Brain pericyte (primary cell): ENCODE results near the gene PLEKHG4B.
A peak's percentile ranks its signal among the peaks of the same experiment; 100 is the strongest.
"Not testable (repeated sequence)": the region's sequence is repeated elsewhere in the genome, so short reads cannot be mapped to it uniquely, and the experiment has no call there.

Experiments used
- DNase-seq: peaks from one replicate; pipeline ENCODE4 v3.0.0-alpha.2; 2012; ENCODE audit warnings: low read depth, low spot score

Gene PLEKHG4B

DNA sequence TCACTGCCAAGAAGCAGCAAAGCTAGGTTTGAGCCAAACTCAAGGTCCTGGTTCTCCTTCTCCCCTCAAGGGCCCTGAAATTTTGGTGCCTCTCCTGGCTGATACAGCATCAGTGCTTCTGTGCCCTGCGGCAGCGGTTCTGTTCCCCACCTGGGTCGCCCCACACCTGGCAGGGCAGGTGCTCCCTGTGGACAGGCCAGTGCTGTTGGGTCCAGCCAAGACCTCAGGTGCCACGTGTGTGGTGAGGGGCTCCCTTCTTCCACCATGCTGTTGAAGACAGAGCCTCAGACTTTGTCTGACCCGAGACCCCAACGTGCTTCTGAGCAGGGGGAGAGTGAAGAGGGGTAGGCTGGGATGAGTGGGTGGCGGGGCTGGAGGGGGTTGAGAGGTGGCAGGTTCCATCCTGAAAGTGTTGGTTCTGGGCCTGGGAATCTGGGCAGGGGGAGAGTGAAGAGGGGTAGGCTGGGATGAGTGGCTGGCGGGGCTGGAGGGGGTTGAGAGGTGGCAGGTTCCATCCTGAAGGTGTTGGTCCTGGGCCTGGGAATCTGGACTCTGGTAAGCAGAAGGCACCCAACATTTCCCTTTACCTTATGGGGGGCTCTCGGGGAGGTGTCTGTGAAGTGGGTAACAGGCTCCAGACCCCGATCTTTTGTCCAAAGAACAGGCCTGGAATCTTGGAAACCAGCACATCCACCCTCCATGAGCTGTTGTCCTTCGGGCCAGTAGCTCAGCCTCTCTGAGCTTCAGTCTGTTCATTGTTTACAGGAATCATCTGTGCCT lies 2.3 kb downstream of the PLEKHG4B start:
- no peak for DNase-seq

DNA sequence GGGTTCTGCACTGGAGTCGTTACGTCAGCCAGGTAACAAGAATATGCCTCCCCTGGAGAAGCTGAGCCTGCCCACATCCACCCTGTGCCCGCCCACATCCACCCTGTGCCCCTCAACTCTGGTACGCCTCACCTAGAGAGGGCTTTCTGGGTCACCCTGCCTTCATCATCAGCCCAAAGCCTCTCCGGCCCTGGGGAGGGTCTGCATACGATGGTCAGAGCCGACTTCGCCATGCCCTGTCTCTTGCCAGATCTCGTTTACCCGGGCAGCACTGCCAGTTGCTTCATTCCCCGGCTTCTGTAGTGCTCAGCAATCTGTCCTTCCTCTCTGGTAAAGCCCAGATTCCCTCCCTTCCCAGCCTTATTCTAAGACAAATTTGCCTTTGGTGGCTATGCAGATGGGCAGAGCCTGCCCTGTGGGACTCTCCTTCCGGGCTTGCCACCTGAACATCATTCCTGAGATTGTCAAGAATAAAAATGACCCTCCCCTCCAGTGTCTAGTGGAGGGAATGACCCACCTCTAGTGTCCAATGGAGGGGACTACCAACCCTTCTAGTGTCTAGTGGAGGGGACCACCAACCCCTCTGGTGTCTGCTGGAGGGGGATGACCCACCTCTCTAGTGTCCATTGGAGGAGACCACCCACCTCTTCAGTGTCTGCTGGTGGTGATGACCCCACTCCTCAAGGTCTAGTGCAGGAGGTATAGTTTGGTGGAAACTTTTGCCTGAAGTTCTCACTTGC lies 3.4 kb downstream of the PLEKHG4B start:
- DNase-seq, result no peak

DNA sequence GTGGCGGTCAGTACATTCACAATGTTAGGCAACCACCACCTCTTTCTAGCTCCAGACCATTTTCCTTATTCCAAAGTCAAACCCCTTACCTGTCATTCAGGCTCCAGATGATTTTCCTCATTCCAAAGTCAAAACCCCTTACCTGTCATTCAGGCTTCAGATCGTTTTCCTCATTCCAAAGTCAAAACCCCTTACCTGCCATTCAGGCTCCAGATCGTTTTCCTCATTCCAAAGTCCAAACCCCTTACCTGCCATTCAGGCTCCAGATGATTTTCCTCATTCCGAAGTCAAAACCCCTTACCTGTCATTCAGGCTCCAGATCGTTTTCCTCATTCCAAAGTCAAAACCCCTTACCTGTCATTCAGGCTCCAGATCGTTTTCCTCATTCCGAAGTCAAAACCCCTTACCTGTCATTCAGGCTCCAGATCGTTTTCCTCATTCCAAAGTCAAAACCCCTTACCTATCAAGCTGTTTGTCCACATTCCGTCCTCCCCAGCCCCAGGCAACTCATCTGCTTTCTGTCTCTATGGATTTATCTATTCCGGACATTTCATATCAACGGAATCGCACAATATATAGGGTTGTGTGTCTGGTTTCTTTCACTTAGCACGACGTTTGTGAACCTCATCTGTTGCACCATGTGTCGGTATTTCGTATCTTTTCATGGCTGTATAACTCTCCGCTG lies 5.2 kb downstream of the PLEKHG4B start:
- DNase-seq, result no peak

- DNase-seq, result no peak
These were observed 7.8 kb downstream of the PLEKHG4B start for GRCh38 chr5:99815-100214.

- peak; percentile 6 for DNase-seq
These were observed 10.6 kb downstream of the PLEKHG4B start for GRCh38 chr5:102411-103043.

DNA sequence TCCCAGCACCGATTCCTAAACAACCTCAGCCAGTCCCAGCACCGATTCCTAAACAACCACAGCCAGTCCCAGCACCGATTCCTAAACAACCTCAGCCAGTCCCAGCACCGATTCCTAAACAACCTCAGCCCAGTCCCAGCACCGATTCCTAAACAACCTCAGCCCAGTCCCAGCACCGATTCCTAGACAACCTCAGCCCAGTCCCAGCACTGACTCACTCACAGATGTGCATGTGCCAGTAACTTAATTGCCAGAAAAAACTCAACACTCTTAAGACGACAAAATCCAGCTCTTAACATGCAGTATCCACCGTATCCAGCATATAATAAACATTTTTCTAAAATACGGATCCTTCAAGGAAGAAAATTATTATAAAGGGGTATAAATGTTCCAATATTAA lies 12.1 kb downstream of the PLEKHG4B start:
- DNase-seq, result not testable (repeated sequence)

DNA sequence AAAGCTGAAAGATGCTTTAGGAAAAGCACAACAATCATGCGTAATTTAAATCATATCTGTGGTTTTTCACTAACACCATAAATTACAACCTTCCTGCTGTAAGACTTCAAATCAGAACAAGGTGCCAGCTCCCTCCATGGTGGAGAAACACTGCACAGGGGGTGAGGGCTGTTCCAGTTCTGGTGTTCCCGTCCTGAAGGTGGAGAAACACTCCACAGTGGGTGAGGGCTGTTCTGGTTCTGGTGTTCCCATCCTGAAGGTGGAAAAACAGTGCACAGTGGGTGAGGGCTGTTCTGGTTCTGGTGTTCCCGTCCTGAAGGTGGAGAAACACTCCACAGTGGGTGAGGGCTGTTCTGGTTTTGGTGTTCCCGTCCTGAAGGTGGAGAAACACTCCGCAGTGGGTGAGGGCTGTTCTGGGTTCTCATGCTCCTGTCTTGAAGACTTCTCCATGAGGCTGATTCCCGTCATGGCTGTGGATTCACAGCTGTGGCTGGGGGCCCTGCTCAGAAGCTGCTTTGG lies 12.9 kb downstream of the PLEKHG4B start:
- DNase-seq, result no peak

GRCh38 chr5:105504-106070 lies 13.6 kb downstream of the PLEKHG4B start:
- no peak for DNase-seq

GRCh38 chr5:106587-106986 lies 14.6 kb downstream of the PLEKHG4B start:
- DNase-seq, result no peak

DNA sequence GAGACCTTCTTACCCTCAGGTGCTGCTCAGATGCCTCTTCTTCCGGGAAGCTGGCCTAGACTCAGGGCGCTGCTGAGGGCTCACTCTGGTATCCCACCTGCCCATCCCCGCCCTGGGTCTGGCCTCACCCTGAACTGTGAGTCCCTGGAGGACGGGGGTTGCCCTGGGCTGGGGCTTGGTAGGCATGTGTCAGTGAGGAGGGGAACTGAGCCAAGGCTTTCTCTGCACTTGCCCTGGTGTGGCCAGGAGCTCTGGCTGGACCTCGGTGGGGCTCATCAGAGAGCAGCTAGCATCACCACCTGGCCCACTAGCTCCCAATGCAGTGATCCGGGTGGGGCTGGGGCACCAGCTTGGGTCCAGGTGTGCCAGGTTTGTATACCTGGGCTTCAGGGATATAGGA lies 15.6 kb downstream of the PLEKHG4B start:
- DNase-seq, result no peak

- DNase-seq, result no peak
These were observed 17.9 kb downstream of the PLEKHG4B start for GRCh38 chr5:109826-110225.

GRCh38 chr5:110270-110888 lies 18.4 kb downstream of the PLEKHG4B start:
- no peak for DNase-seq

- no peak for DNase-seq
These were observed 19.2 kb downstream of the PLEKHG4B start for GRCh38 chr5:111171-111570.

- no peak for DNase-seq
These were observed 27.6 kb downstream of the PLEKHG4B start for GRCh38 chr5:119486-120097.

DNA sequence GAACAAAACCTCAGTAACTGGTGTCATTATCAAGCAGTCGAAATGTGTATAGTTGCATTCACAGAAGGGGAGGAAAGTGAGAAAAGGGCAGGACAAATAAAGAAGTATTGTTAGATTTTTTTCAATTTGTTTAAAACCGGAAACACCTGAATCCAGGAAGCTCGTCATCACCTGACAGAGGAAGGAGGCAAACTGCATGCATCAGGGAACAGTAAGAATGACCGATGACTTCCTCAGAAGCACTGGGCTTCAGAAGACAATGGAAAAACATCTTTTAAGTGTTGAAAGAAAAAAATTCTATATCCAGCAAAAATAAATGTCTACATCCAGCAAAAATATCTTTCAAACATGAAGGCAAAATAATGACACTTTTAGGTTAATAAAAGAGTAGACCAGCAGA lies 29.5 kb downstream of the PLEKHG4B start:
- DNase-seq, result no peak

DNA sequence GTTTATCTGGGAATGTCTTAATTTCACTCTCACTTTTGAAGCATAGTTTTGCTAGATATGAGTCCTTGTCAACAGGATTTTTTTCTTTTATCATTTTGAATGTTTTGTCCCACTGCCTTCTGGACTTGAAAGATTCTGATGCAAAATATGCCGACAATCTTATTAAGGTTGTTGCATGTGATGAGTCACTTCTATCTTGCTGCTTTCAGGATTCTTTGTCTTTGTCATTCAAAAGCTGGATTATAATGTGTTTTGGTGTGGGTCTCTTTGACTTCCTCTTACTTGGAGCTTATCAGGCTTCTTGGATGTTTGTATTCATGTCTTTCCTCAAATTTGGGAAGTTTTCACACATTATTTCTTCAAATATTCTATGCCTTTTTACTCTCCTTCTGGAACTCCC lies 33.8 kb downstream of the PLEKHG4B start:
- no peak for DNase-seq

DNA sequence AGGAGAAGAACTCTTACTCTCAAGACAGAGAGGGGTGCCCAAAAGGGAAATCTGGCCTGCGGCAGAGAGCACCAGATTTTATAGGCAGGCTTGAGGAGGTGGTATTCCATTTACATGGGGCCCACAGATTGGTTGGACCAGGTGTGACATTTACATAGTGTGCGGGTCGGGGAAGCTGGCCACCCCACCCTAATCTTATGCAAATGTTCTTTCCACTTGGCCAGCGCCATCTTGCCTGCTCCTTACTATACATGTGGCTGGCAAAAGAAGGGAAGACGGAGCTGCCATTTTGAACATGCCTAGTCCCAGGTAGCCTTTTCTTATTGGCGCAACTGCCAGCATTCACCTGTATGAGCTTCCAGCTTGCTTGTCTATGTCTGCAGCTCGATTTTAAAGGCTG lies 34.8 kb downstream of the PLEKHG4B start:
- no peak for DNase-seq

DNA sequence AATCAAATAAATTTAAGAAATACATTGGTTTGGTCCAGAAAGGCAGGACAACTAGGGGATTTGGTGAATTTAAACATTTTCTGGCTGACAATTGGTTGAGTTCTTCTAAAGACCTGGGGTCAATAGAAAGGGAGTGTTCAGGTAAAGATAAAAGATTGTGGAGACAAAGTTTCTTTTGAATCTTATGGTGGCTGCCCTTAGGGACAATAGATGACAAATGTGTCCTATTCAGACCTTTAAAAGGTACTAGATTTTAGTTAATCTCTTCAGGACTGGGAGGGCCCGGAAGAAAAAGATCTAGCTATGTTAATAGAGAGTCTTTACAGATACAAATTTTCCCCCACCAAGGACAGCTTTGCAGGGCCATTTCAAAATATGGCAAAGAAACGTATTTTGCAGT lies 35.9 kb downstream of the PLEKHG4B start:
- no peak for DNase-seq

DNA sequence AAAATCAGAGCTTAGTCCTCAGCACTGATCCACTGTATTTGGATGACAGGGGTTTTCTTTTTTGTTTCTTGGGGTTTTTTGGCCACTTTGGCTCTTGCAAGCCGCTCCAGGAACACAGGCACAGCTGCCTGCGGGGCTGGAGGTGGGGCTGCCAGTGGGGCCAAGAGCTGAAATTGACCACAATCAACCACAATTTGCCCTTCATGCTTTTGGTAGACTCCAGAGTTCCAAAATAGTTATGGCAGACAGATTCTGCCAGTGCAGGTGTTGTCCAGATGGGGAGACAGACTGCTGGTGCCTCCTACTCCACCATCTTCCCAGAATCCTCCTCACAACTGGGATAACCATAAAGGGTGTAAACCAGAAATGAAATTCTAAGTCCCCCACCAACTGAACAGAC lies 36.5 kb downstream of the PLEKHG4B start:
- no peak for DNase-seq

- DNase-seq, result no peak
These were observed 37.2 kb downstream of the PLEKHG4B start for GRCh38 chr5:129148-129547.

- DNase-seq, result peak; percentile 7
These were observed 37.9 kb downstream of the PLEKHG4B start for GRCh38 chr5:129820-130219.
